Limb (tissue), 2 donors: ENCODE measurements around the gene TMEM202.
"Not testable (repeated sequence)": the region's sequence is repeated elsewhere in the genome, so short reads cannot be mapped to it uniquely, and the experiment has no call there.

Experiments
- DNase-seq, 2 donors: peaks; one replicate each; pipeline ENCODE4 v3.0.0-alpha.2; 2016; ENCODE audit errors: extremely low spot score in 2 of 2

TMEM202 gene

GRCh38 chr15:72397796-72398588 is at the start of gene TMEM202:
TMEM202 (plus strand) TSS chr15:72398305; CDS start chr15:72398327, 22 bp downstream.
- DNase-seq = no peak

- no peak for DNase-seq
Measured at GRCh38 chr15:72353266-72353665, 44.8 kb upstream of the TMEM202 start.

GRCh38 chr15:72354496-72354895 is 43.6 kb upstream of the TMEM202 start:
- no peak for DNase-seq

GRCh38 chr15:72358121-72358520 is 40.0 kb upstream of the TMEM202 start:
- DNase-seq = no peak

- DNase-seq = no peak
Measured at GRCh38 chr15:72358650-72359171, 39.4 kb upstream of the TMEM202 start.

GRCh38 chr15:72361176-72361575 is 36.9 kb upstream of the TMEM202 start:
- no peak for DNase-seq

GRCh38 chr15:72365844-72366243 is 32.3 kb upstream of the TMEM202 start:
- DNase-seq = no peak

GRCh38 chr15:72368325-72368724 is 29.8 kb upstream of the TMEM202 start:
- no peak for DNase-seq

- no peak for DNase-seq
Measured at GRCh38 chr15:72368899-72369298, 29.2 kb upstream of the TMEM202 start.

- DNase-seq = no peak
Measured at GRCh38 chr15:72369964-72370363, 28.1 kb upstream of the TMEM202 start.

- no peak for DNase-seq
Measured at GRCh38 chr15:72372361-72372760, 25.7 kb upstream of the TMEM202 start.

- no peak for DNase-seq
Measured at GRCh38 chr15:72375501-72375845, 22.6 kb upstream of the TMEM202 start.

- peak; percentile 94 to 99 for DNase-seq
Measured at GRCh38 chr15:72375846-72376581, 22.1 kb upstream of the TMEM202 start, which contains the start of gene HEXA. HEXA (minus strand) TSS chr15:72376014; CDS start chr15:72375972, 42 bp downstream.

- DNase-seq = no peak
Measured at GRCh38 chr15:72377331-72377730, 20.8 kb upstream of the TMEM202 start.

- not testable (repeated sequence) for DNase-seq
Measured at GRCh38 chr15:72379106-72379505, 19.0 kb upstream of the TMEM202 start.

GRCh38 chr15:72379856-72380430 is 18.2 kb upstream of the TMEM202 start:
- no peak for DNase-seq

GRCh38 chr15:72380743-72381142 is 17.4 kb upstream of the TMEM202 start:
- DNase-seq = no peak

- no peak for DNase-seq
Measured at GRCh38 chr15:72382146-72382545, 16.0 kb upstream of the TMEM202 start.

- no peak for DNase-seq
Measured at GRCh38 chr15:72387741-72388140, 10.4 kb upstream of the TMEM202 start.

GRCh38 chr15:72389231-72389630 is 8.9 kb upstream of the TMEM202 start:
- no peak for DNase-seq

- not testable (repeated sequence) for DNase-seq
Measured at GRCh38 chr15:72396331-72396730, 1.8 kb upstream of the TMEM202 start.

- DNase-seq = no peak
Measured at GRCh38 chr15:72398648-72399047, 543 bp downstream of the TMEM202 start.
